ENCODE data around the gene TWIST2.

The TWIST2 gene

GRCh38 chr2:238905224-238905623 lies 57.3 kb downstream of the TWIST2 start:
- DNase-seq (ENCODE audit: low read depth), result no peak

GRCh38 chr2:238905644-238906043 lies 57.8 kb downstream of the TWIST2 start:
- no peak for DNase-seq (ENCODE audit: low read depth)

- DNase-seq (ENCODE audit: low read depth), result no peak
Observed at GRCh38 chr2:238906254-238906935, 58.5 kb downstream of the TWIST2 start.

- no peak for DNase-seq (ENCODE audit: low read depth)
Observed at GRCh38 chr2:238906936-238907716, 59.2 kb downstream of the TWIST2 start.

GRCh38 chr2:238907717-238908173 lies 59.9 kb downstream of the TWIST2 start:
- DNase-seq (ENCODE audit: low read depth), result no peak

- DNase-seq (ENCODE audit: low read depth), result no peak
Observed at GRCh38 chr2:238908960-238909951, 61.4 kb downstream of the TWIST2 start.

GRCh38 chr2:238910751-238911351 lies 63.0 kb downstream of the TWIST2 start:
- DNase-seq (ENCODE audit: low read depth), result no peak

GRCh38 chr2:238911376-238912227 lies 63.7 kb downstream of the TWIST2 start:
- DNase-seq (ENCODE audit: low read depth), result no peak

- DNase-seq (ENCODE audit: low read depth), result no peak
Observed at GRCh38 chr2:238912228-238912915, 64.5 kb downstream of the TWIST2 start.

GRCh38 chr2:238912916-238913875 lies 65.3 kb downstream of the TWIST2 start:
- DNase-seq (ENCODE audit: low read depth), result no peak

- no peak for DNase-seq (ENCODE audit: low read depth)
Observed at GRCh38 chr2:238913931-238914647, 66.2 kb downstream of the TWIST2 start.

GRCh38 chr2:238914648-238915015 lies 66.7 kb downstream of the TWIST2 start:
- DNase-seq (ENCODE audit: low read depth), result no peak

- no peak for DNase-seq (ENCODE audit: low read depth)
Observed at GRCh38 chr2:238915196-238915595, 67.3 kb downstream of the TWIST2 start.

- DNase-seq (ENCODE audit: low read depth), result no peak
Observed at GRCh38 chr2:238915596-238915995, 67.7 kb downstream of the TWIST2 start.

GRCh38 chr2:238916176-238916874 lies 68.4 kb downstream of the TWIST2 start:
- DNase-seq (ENCODE audit: low read depth), result no peak

GRCh38 chr2:238916875-238917590 lies 69.1 kb downstream of the TWIST2 start:
- no peak for DNase-seq (ENCODE audit: low read depth)

- no peak for DNase-seq (ENCODE audit: low read depth)
Observed at GRCh38 chr2:238919307-238919706, 71.4 kb downstream of the TWIST2 start.
